Activated CD4-positive, alpha-beta T cell treated with anti-CD3 and anti-CD28 coated beads for 48 hours (primary cell): ENCODE results near the gene SPEG.

Experiments used
- DNase-seq: peaks from one replicate; pipeline ENCODE4 v3.0.0-alpha.2; 2020

The SPEG gene

DNA sequence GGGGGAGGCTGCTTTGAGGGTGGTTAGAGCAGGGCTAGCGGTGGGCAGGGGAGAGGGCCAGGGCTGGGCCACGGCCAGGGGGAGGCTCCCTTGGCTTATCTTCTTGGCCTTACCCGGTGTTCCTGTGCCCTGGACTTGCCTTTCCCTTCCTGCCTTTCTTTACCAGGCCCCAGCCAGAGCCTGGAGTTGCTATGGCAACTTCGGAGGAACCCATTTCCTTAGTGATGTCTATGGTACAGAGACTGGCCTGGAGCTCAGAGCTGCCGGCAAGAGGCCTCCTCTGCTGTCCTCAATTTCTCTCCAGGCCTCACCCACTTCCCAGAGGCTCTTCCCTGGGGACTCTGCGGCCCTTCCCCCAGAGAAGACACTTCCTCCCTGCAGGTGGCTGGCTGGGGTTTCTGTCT, 11.5 kb downstream of the SPEG start:
- no peak for DNase-seq

GRCh38 chr2:219446689-219447088, 12.0 kb downstream of the SPEG start:
- no peak for DNase-seq

- no peak for DNase-seq
These were observed 12.8 kb downstream of the SPEG start for GRCh38 chr2:219447242-219448098.

- no peak for DNase-seq
These were observed 13.6 kb downstream of the SPEG start for GRCh38 chr2:219448099-219448775.

- no peak for DNase-seq
These were observed 14.2 kb downstream of the SPEG start for GRCh38 chr2:219448776-219449341.

DNA sequence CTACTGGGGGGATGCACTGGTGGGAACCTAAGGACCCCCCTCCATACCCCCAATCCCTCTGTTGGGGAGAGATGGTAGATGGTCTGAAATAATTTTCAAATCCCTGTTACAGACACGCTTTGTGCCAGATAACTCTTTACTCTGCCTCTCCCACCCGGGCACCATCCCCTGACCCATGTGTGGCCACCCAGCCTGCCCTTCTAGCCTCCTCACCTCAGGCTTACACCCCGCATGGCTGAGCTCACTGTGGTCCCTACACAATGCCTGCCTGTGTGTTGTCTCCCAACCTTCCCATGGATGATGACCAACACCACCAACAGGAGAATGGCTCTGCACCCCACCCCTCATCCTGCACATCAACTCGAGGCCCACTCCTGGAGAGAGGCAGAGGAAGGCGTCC, 15.0 kb downstream of the SPEG start:
- DNase-seq, result no peak

DNA sequence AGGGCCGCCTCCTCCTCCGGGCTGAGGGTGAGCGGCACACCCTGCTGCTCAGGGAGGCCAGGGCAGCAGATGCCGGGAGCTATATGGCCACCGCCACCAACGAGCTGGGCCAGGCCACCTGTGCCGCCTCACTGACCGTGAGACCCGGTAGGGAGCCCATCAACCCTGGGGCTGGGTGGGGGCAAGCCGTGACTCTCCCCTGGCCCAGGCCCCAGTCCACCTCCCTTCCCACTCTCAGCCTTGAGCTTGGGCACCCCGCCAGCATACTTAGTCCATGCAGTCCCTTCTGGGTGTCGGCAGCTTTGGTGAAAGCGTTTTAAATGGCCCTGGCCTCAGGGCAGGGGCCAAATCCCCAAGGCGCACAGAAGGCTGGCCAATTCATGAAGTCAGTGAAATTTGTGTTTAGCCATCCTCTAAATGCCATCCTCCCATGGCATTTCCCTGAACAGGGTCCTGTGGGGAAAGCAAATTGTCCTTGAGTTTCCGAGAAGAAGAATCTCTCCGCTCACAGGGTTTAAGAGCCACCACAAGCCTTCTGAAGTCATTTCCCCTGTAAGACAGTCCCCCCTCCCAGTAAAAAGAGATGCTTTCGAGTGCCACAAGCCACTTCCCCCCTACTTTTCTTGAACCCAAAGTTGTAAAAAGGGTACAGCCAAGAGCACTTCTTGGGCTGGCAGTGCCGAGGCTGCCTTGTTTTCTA, 17.2 kb downstream of the SPEG start:
- no peak for DNase-seq

DNA sequence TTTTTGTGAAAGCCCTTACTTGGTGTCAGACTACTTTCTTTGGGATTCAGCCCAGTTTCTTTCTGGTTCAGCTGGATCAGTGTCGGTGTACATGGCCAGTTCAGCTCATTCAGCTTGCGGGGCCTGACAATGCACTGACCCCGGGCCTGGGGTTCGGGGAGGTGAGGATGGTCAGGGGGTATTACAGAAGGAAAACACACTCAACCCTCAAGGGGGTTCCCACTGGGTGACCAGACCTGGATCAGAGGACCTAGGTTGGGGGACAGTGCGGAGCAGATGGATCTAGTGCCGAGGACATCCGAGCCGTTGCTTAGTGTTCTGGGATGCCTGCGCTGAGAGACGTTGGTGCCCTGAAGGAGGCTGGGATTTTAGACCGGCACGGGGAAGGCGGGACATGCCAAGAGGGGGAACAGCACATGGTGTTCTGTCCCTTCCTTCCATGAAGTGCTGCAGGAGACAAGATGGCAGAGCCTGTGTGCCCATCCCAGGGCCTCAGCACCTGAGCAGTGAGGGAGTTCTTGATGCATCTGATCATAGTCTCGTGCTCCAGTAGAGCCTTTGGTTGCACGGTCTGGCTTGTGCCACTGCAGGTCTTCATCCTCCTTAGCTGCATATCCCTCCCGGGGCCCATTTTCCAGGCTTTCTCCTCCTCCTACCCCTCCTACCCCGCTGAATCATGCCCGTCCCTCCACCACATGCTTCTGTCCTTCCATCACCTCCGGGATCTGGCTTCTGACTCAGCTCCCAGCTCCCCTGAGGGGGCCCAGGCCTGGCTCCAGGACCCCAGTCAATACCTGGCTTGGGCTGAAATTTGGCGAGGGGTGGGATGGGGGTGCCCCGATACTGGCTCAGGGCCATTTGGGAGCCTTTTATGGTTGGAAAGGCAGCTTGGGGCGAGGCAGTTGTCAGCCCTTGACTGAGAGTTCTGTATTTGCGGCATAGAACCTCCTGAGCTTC, 18.0 kb downstream of the SPEG start:
- no peak for DNase-seq

DNA sequence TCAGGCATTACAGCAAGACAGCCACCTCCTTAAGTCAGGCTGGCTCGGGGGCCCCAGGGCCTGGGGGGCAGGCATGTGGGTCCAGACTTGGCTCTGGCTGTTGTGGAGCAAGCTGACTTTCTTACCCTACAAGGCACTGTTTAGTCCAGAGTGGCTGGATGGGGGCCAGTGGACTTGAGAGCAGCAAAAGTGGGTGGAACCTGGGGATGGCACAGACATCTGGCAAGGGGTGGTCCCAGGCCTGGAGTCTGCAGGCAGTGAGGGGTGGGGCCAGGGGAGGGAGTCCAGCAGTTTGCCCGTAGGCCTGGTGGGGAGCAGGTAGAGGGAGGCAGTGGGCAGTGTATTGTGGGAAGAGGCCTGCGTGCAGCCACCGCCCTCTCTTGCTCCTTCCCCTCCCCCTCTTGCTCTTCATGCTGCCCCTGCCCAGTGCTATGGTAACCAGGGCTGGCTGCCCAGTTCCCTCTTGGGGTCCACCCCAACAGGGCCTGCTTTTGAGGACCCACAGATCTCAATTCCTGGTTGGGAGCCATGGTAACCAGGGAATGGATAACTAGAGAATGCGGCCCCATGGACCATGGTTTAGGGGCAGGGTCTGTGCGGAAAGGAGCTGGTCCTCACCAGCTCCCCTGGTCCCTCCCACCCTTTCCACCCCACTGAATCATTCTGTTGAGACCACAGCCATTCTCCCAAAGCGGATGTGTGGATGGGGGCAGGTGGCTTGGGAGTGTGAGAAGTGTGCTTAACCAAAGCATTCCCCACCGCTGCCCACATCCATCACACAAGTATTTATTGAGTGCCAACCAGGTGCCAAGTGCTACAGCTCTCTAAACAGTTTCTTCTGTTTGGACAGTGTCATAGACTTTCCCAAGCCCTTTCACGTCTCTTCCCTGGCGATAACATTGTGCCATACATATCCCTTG, 19.3 kb downstream of the SPEG start:
- DNase-seq, result no peak

DNA sequence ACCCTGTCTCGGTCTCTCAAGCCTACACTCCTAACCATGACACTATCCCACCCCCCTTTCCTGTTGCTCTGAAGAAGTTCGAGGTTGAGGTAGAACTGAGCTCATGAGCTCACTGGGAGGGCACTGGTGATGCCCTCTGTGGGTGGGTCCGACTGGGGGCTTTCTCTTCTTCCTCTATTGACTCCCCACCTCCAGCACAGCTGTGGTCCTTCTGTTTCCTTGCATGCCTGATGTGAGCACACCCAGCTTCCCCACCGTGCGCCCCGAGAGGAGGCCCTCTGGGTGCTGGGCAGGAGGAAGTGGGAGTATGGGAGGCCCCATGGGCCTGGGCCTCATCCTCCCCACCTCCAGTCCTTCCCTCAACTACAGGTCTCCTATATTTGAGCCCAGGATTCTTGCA, 20.9 kb downstream of the SPEG start:
- DNase-seq, result no peak

DNA sequence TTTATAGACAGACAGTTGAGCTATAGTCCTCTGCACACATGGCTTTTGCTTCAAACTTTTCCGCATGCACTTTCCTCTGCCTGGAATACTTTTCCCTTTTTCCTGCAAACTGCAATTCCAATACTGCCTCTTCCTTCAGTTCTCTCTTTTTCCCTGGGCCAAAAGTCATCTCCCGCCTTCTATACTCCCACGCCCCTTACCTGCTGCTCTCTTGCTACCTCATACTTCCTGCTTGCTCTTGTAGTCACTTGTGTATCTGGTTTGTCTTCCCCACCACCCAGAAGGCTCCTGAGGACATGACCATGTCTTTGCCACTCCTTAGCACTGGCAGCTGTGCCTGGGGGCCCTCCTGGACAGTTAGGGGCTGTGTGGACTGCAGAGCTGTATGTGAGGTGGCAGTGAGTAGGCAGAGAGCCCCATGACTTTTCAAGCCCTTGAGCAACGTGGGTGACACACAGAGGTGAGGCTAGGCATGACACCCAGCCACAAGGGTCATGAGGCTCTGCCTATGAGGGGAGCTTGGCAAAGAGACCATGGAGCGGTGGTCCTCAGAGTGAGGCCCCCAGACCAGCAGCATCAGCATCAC, 23.2 kb downstream of the SPEG start:
- peak; percentile 34 for DNase-seq

GRCh38 chr2:219458996-219459395, 24.4 kb downstream of the SPEG start:
- no peak for DNase-seq

- DNase-seq, result peak; percentile 52
These were observed 25.0 kb downstream of the SPEG start for GRCh38 chr2:219459460-219460311.

GRCh38 chr2:219460424-219460926, 25.8 kb downstream of the SPEG start:
- DNase-seq, result no peak

GRCh38 chr2:219461047-219461514, 26.4 kb downstream of the SPEG start:
- DNase-seq, result peak; percentile 28

DNA sequence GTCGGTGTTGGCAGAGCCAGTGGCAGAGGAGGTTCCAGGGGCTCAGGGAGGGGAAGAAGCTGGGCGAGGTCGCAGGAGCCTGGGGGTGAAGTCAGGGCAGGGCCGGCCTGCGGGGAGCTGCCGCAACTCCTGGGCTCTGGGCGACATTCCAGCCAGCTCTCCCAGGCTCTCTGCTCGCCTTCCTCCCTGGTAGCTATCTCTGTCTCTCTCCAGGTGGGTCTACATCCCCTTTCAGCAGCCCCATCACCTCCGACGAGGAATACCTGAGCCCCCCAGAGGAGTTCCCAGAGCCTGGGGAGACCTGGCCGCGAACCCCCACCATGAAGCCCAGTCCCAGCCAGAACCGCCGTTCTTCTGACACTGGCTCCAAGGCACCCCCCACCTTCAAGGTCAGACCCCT, 27.0 kb downstream of the SPEG start:
- no peak for DNase-seq

GRCh38 chr2:219462349-219462748, 27.7 kb downstream of the SPEG start:
- no peak for DNase-seq

DNA sequence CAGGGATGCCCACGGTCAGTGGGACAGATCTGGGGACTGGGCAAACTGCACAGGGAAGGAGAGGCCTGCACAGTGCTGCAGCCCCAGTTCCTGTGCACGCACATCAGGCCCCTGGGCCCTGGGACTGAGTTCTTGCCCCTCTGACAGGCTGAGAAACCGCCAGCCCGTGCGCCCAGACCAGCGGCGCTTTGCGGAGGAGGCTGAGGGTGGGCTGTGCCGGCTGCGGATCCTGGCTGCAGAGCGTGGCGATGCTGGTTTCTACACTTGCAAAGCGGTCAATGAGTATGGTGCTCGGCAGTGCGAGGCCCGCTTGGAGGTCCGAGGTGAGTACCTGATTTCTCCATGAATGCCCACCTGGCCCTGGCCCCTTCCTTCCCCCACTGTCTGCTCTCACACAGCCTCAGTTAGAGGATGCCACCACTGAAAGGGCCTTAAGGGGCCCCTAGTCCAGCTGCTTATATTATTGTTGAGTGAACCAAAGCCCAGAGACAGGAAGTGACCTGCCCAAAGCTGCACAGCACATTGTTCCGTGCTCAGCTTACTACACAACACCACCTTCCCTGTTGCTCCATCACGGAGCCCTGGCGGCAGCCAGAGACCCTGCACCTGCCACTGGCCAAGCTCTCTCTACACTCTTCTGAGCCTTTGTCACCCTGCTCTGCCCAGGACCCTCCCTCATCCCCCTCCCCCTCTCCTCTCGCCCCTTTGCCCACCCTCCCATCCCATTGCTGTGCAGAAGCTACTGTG, 29.8 kb downstream of the SPEG start:
- no peak for DNase-seq
